HepG2 (cell line): ENCODE data around the gene MEAF6. TPM values are rescaled to one million over a fixed set of nuclear protein-coding genes. Genes with fewer than 3 reads are reported as not detected.

ENCODE experiments used
- ARID5B ChIP-seq: IDR thresholded peaks from 2 replicates; pipeline ENCODE4 v1.4.0; 2020; ENCODE audit warnings: mild to moderate bottlenecking, missing genetic modification reagents
- HDAC1 ChIP-seq: sonication (generic); formaldehyde crosslinking; IDR thresholded peaks from 2 replicates; pipeline ENCODE4 v1.5.1; 2020; ENCODE audit warnings: mild to moderate bottlenecking, missing genetic modification reagents
- HOMEZ ChIP-seq: IDR thresholded peaks from 2 replicates; pipeline ENCODE4 v1.6.1; 2016; ENCODE audit warnings: low read depth
- MEIS2 ChIP-seq: sonication (generic); formaldehyde crosslinking; IDR thresholded peaks from 2 replicates; pipeline ENCODE4 v1.9.0; 2021; ENCODE audit warnings: mild to moderate bottlenecking, missing genetic modification reagents
- NR2C2 ChIP-seq: sonication (generic); formaldehyde crosslinking; IDR thresholded peaks from 2 replicates; pipeline ENCODE4 v1.4.0; 2020; ENCODE audit warnings: missing genetic modification reagents, mild to moderate bottlenecking, moderate library complexity, borderline replicate concordance
- PHF21A ChIP-seq: sonication (generic); formaldehyde crosslinking; IDR thresholded peaks from 2 replicates; pipeline ENCODE4 v1.5.0; 2020; ENCODE audit warnings: mild to moderate bottlenecking, missing genetic modification reagents
- PITX1 ChIP-seq: sonication (generic); formaldehyde crosslinking; IDR thresholded peaks from 2 replicates; pipeline ENCODE4 v1.5.1; 2020; ENCODE audit warnings: mild to moderate bottlenecking, missing genetic modification reagents
- RCOR2 ChIP-seq: IDR thresholded peaks from 2 replicates; pipeline ENCODE4 v1.6.1; 2016; ENCODE audit warnings: missing biosample characterization, missing genetic modification reagents
- SOX5 ChIP-seq: IDR thresholded peaks from 2 replicates; pipeline ENCODE4 v1.6.1; 2016; ENCODE audit warnings: borderline replicate concordance
- SP5 ChIP-seq: IDR thresholded peaks from 2 replicates; pipeline ENCODE4 v1.6.1; 2016; ENCODE audit warnings: low read depth, borderline replicate concordance
- ZBTB10 ChIP-seq: sonication (generic); formaldehyde crosslinking; IDR thresholded peaks from 2 replicates; pipeline ENCODE4 v1.4.0; 2020; ENCODE audit warnings: missing genetic modification reagents, borderline replicate concordance
- ZMYM2 ChIP-seq: sonication (generic); formaldehyde crosslinking; IDR thresholded peaks from 2 replicates; pipeline ENCODE4 v1.8.0; 2022; ENCODE audit warnings: mild to moderate bottlenecking, missing genetic modification reagents
- polyA plus RNA-seq, 8 experiments: library from polyadenylated mRNA; depleted of rRNA in 3 of 8; stranded (reverse) in 7 of 8; unstranded in 1 of 8; fragments of >200 nt; fragmentation: Illumina TruSeq in 4 of 8; extraction: Trizol in 4 of 8; gene quantifications; 2 replicates each; pipeline versions ENCODE4 v1.2.1 to v1.2.3, GENCODE V29; 2011 to 2016; ENCODE audit warnings: low read depth in 4 of 8, missing spikeins in 1 of 8, mixed read lengths in 1 of 8; ENCODE audit not compliant: insufficient read depth in 1 of 8
- total RNA-seq, 5 experiments: library from RNA; depleted of rRNA; stranded (reverse); fragments of >200 nt; fragmentation: Illumina TruSeq; extraction: Trizol; gene quantifications; 2 replicates each; pipeline ENCODE4 v1.2.3, GENCODE V29; 2016; ENCODE audit warnings: low read depth in 1 of 5
- TF ChIP-seq, protein P1 (sequence below): sonication (generic); formaldehyde crosslinking; IDR thresholded peaks from 2 replicates; pipeline ENCODE4 v1.5.1; 2020; ENCODE audit warnings: mild to moderate bottlenecking, missing genetic modification reagents, moderate library complexity
- TF ChIP-seq, protein P2 (sequence below): IDR thresholded peaks from 2 replicates; pipeline ENCODE4 v1.6.1; 2016; ENCODE audit warnings: mild to moderate bottlenecking

Gene MEAF6
- total and polyA plus RNA-seq, 2 of the 13 experiments (the other 11 are each of a cell fraction or from before 2014, with no cell fraction given): 29.5 to 45.6 TPM

DNA sequence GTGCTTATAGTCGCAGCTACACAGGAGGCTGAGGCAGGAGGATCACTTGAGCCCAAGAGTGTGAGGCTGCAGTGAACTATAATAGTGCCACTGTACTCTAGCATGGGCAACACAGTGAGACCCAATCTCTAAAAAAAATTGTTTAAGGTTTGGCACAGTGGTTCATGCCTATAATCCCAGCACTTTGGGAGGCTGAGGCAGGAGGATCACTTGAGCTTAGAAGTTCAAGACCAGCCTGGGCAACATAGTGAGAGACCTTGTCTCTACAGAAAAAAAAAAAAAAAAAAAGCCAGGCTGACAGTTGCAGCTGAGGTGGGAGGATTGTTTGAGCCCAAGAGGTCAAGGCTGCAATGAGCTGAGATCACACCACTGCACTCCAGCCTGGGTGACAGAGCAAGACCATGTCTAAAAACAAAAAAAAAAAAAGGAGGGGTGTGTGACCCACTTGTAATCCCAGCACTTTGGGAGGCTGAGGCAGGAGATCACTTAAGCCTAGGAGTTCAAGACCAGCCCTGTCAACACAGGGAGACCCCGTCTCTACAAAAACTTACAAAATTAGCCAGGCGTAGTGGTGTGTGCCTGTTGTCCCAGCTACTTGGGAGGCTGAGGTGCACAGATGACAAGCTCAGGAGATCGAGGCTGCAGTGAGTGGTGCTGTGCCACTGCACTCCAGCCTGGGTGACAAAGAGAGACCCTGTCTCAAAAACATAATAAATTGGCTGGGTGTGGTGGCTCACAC is 18.0 kb upstream of the MEAF6 start (continued):
- TF ChIP-seq, protein P1, sequence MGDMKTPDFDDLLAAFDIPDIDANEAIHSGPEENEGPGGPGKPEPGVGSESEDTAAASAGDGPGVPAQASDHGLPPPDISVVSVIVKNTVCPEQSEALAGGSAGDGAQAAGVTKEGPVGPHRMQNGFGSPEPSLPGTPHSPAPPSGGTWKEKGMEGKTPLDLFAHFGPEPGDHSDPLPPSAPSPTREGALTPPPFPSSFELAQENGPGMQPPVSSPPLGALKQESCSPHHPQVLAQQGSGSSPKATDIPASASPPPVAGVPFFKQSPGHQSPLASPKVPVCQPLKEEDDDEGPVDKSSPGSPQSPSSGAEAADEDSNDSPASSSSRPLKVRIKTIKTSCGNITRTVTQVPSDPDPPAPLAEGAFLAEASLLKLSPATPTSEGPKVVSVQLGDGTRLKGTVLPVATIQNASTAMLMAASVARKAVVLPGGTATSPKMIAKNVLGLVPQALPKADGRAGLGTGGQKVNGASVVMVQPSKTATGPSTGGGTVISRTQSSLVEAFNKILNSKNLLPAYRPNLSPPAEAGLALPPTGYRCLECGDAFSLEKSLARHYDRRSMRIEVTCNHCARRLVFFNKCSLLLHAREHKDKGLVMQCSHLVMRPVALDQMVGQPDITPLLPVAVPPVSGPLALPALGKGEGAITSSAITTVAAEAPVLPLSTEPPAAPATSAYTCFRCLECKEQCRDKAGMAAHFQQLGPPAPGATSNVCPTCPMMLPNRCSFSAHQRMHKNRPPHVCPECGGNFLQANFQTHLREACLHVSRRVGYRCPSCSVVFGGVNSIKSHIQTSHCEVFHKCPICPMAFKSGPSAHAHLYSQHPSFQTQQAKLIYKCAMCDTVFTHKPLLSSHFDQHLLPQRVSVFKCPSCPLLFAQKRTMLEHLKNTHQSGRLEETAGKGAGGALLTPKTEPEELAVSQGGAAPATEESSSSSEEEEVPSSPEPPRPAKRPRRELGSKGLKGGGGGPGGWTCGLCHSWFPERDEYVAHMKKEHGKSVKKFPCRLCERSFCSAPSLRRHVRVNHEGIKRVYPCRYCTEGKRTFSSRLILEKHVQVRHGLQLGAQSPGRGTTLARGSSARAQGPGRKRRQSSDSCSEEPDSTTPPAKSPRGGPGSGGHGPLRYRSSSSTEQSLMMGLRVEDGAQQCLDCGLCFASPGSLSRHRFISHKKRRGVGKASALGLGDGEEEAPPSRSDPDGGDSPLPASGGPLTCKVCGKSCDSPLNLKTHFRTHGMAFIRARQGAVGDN (CRISPR knock-in tag): peak; percentile 47
- TF ChIP-seq, protein P2, sequence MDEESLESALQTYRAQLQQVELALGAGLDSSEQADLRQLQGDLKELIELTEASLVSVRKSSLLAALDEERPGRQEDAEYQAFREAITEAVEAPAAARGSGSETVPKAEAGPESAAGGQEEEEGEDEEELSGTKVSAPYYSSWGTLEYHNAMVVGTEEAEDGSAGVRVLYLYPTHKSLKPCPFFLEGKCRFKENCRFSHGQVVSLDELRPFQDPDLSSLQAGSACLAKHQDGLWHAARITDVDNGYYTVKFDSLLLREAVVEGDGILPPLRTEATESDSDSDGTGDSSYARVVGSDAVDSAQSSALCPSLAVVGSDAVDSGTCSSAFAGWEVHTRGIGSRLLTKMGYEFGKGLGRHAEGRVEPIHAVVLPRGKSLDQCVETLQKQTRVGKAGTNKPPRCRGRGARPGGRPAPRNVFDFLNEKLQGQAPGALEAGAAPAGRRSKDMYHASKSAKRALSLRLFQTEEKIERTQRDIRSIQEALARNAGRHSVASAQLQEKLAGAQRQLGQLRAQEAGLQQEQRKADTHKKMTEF (CRISPR knock-in tag): peak; percentile 51; the same call in 1 of the 2 replicates
- TF ChIP-seq RCOR2 (CRISPR knock-in tag) (peak; percentile 67; the same call in 1 of the 2 replicates), MEIS2 (peak; percentile 82), PHF21A (CRISPR knock-in tag) (peak; percentile 31; the same call in 1 of the 2 replicates), NR2C2 (peak; percentile 76), ZMYM2 (CRISPR knock-in tag) (peak; percentile 98), HOMEZ (CRISPR knock-in tag) (peak; percentile 28; the same call in 1 of the 2 replicates), HDAC1 (CRISPR knock-in tag) (peak; percentile 75; the same call in 1 of the 2 replicates), ZBTB10 (0 out of 2 replicates have a peak, but pooled peaks have one; percentile 41), SP5 (CRISPR knock-in tag) (peak; percentile 50; the same call in 1 of the 2 replicates), PITX1 (CRISPR knock-in tag) (peak; percentile 67; the same call in 1 of the 2 replicates), SOX5 (peak; percentile 65; the same call in 1 of the 2 replicates), ARID5B (CRISPR knock-in tag) (peak; percentile 53; the same call in 1 of the 2 replicates)
